Measurements from ENCODE around the gene MYO15A.

The MYO15A gene

DNA sequence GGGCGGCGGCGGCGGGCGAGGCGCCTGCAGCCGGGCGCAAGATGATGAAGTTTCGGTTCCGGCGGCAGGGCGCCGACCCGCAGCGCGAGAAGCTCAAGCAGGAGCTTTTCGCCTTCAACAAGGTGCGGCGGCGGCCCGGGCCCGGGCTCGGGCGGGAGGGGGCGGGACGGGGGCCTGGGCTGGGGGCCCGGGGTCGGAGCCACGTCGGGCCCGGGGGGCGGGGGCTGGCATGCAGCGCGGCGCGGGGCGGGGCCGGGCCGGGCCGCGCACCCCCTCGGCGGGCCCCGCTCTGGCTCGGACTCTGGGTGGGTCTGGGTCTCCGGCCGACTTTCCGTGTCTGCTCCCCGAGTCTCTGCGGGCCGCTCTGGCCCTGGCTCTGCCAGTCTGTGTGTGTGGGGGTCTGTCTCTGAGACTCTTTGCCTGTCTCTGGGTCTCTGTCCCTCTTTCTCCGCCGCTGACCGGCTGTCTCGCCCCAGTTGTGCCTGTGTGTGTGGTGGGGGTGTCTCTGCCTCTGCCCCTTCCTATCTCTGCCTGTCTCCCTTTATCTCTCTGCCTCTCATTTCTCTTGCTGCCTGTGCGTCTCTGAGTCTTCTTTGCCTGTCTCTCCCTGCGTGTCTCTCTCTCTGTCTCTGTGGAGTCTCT lies 117.2 kb downstream of the MYO15A start:
- DNase-seq = no peak

DNA sequence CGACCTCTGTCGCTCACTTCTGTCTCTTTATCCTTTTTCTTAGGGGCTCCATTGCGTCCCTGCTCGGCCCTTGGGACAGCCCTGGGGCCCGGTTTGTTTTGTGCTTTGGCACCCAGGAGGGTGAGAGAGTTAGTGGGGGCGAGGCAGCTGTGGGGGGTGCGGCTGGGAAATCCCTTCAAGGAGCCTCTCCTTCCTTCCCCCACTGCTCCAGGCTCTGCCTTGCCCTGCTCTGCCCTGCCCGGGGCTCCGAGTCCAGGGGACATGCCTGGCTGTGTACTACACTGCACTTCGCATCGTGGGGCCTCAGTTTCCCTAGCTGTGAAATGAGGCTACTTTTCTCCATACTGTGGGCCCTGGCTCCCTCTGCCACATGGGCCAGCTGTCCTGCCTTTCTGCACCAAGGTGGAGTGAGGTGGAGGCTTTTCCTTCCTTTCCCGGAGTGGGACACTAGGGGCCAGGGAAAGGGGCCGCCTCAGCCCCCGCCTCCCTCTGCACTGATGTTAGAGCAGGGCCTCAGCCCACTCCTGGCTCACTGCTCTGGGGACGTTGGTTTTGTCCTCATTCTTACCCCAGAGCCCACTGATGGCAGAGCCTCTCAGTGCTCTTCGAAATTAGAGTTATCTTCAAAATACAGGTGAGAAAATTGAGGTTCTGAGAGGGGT lies 117.9 kb downstream of the MYO15A start:
- no peak for DNase-seq

DNA sequence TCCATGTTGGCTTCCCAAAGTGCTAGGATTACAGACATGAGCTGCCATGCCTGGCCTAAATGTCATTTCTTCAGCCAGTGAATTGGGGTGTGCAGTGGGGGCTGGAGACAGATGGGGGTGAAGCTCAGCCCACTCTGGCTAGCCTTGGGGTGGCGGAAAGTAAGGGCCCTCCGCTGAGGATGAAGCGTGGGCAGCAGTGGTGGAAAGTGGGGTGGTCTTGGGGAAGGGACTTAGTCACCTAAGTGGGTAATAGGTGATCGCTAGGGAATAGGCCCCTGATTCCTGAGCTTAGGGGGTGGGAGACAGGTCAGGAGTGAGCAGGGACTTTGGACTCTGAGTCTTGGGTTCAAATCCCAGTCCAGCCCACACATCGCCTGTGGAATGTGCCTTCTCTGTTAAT lies 119.1 kb downstream of the MYO15A start:
- no peak for DNase-seq

DNA sequence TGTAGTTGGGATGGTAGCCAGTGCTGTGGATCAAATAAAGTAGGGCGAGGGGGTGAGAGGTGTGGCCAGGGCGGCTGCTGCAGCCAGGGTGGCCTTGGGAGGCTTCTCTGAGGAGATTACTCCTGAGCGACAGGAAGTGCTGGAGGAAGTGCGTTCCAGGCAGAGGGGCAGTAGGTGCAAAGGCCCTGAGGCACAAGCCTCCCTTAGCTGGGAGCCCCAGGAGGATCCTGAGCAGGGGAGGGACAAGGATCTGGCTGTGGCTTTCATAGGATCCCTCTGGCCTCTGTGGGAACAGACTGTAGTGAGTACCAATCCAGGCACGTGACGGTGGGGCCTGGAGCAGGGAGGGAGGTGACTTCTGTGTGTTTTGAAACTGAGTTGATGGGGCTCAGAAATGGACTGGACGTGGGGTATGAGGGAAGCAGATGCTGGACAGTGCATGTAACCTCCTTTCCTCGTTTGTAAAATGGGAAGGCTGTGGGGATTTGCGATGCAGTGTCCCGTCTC lies 119.7 kb downstream of the MYO15A start:
- DNase-seq = no peak

DNA sequence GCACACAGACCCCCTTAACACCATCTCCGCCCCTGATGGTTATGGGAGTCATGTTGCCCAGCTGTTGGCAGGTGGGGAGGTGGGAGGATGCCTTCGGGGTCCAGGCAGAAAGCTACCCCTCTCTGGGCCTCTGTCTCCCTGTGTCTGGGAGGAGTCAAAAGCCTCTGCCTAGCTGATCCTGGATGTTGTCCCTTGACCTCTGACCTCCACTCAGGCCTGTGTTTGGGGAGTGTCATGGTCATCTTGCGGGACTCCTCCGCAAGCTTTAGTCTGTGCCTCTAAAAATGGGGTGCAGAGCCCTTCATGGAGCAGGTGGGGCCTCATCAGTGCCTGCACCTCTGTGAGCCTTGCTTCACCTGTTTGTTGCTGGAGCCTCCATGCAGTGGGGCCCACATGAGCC lies 120.7 kb downstream of the MYO15A start:
- no peak for DNase-seq
